ENCODE measurements around the gene SLC30A4. TPM values are rescaled to one million over a fixed set of nuclear protein-coding genes. Genes with fewer than 3 reads are reported as not detected.

The SLC30A4 gene
- total RNA-seq, 4 donors from 2014 or later, result 11.7 to 69.3 (median 16.0) TPM

DNA sequence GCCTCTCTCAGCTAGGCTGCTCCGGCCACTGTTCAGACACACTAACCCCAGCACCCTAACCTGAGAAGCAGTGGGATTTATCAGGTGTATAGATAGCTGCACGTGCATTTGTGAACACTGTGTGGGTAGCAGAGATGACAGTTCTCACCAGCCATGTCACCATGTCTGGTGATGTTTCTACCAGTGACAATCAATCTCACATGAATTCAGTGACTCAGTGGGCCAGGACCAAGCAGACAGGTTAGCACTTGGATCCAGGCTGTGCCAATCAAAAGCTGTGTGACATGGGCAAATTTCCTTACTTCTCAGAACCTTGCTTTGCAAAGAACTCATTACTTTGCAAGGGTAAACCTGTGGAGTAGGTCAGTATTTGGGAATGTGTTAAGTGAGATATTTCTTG, 78.9 kb downstream of the SLC30A4 start:
- H3K4me1 ChIP-seq, result peaks cover 18 to 63% (median 52%) of the 10 kb centered on the region in 4 donors
- in situ Hi-C loops (cut with MboI; ENCODE audit: low pct_ligation_motif_present in 1 of 4, low pct_unique_long_range_greater_than_20kb in 1 of 4, low sequenced_read_pairs in 3 of 4) (no loop called here), intact Hi-C loops (cut with DNase I; ENCODE audit: low total_unique reads) (no loop called here)
- H3K36me3 ChIP-seq, result no peaks in the 10 kb centered on the region
- H3K27ac ChIP-seq, result no peak overlapping the region
- H3K27me3 ChIP-seq, result no peaks in the 10 kb centered on the region
- no peak overlapping the region for H3K4me3 ChIP-seq
- no peaks in the 10 kb centered on the region for H3K9me3 ChIP-seq
- TF ChIP-seq, protein P1, sequence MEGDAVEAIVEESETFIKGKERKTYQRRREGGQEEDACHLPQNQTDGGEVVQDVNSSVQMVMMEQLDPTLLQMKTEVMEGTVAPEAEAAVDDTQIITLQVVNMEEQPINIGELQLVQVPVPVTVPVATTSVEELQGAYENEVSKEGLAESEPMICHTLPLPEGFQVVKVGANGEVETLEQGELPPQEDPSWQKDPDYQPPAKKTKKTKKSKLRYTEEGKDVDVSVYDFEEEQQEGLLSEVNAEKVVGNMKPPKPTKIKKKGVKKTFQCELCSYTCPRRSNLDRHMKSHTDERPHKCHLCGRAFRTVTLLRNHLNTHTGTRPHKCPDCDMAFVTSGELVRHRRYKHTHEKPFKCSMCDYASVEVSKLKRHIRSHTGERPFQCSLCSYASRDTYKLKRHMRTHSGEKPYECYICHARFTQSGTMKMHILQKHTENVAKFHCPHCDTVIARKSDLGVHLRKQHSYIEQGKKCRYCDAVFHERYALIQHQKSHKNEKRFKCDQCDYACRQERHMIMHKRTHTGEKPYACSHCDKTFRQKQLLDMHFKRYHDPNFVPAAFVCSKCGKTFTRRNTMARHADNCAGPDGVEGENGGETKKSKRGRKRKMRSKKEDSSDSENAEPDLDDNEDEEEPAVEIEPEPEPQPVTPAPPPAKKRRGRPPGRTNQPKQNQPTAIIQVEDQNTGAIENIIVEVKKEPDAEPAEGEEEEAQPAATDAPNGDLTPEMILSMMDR (IDR thresholded peaks at IDR 0.05), result no peak
- TF ChIP-seq POLR2A (IDR thresholded peaks at IDR 0.05) (no peak), EP300 (IDR thresholded peaks at IDR 0.05; ENCODE audit: low read depth) (no peak), POLR2AphosphoS5 (IDR thresholded peaks at IDR 0.05) (no peak)
- no peak for DNase-seq
- WGBS, 2 donors (ENCODE audit: low coverage in 1 of 2), result 80 to 88% methylated on average over 1 to 2 of the region's 2 CpGs

DNA sequence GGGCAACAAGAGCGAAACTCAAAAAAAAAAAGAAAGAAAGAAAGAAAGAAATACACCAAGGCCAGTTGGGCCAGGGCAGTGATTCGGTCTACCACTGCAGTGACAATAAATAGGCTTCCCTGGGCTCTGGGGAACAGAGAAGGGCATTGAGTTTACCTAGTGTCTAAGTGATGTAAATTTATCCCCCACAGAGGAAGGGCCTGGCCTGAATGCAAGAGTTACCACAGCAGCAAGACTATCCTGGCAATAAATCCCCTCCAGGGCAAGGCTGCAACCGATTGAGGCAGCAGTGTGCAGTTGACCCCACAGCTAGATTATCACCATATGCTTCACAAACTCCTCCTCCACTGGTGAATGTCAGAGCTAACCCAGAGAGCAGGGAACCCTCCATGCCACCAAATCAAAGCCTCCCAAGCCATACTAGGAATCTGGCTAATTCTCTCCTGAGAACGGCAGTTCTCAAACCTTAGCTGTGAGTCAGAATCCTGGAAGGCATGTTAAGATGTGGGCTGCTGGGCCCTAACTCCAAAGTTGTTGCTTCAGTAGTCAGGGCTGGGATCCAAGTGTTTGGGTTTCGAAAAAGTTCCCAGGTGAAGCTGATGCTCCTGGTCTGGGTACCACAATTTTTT, 79.9 kb downstream of the SLC30A4 start:
- Histone ChIP-seq H3K36me3 (no peaks in the 10 kb centered on the region), H3K9me3 (no peaks in the 10 kb centered on the region), H3K4me3 (no peak overlapping the region), H3K27me3 (no peaks in the 10 kb centered on the region), H3K27ac (peak overlapping the region; percentile 81 to 84 (median 82)), H3K4me1 (peaks cover 18 to 60% (median 46%) of the 10 kb centered on the region in 4 donors)
- DNase-seq, result no peak
- WGBS, 2 donors (ENCODE audit: low coverage in 1 of 2), result 62 to 75% methylated on average over 2 to 5 of the region's 5 CpGs
- TF ChIP-seq EP300 (IDR thresholded peaks at IDR 0.05; ENCODE audit: low read depth), result no peak
- no peak for TF ChIP-seq POLR2A (IDR thresholded peaks at IDR 0.05)
- TF ChIP-seq POLR2AphosphoS5 (IDR thresholded peaks at IDR 0.05), result no peak
- TF ChIP-seq, protein P1 (IDR thresholded peaks at IDR 0.05), result no peak
- intact Hi-C loops (cut with DNase I; ENCODE audit: low total_unique reads), result no loop called here
- in situ Hi-C loops (cut with MboI; ENCODE audit: low pct_ligation_motif_present in 1 of 4, low pct_unique_long_range_greater_than_20kb in 1 of 4, low sequenced_read_pairs in 3 of 4), result no loop called here

DNA sequence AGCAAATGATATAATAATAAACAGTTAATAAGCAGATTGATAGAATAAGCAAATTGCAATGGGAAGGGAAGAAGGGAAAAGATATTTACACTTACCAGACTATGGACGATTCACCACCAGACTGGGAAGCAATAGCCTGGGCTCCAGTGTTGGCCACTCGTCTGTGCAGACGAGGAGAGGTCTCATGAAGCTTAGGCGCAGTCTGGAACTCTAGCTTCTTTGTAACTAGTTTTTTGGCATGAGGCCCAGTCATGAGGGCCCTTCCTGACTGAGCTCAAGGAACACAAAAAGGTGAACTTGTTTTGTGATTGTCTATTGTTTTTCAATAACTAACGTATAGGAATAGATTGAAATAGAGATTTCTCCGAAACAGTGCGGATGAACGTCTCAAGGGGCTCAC, 80.9 kb downstream of the SLC30A4 start:
- H3K9me3 ChIP-seq, result no peaks in the 10 kb centered on the region
- DNase-seq, result peak; percentile 77
- TF ChIP-seq, protein P1 (IDR thresholded peaks at IDR 0.05), result no peak
- TF ChIP-seq POLR2A (IDR thresholded peaks at IDR 0.05) (peak; percentile 60), POLR2AphosphoS5 (IDR thresholded peaks at IDR 0.05) (peak; percentile 67 to 79 (median 74))
- in situ Hi-C loops (cut with MboI; ENCODE audit: low pct_ligation_motif_present in 1 of 4, low pct_unique_long_range_greater_than_20kb in 1 of 4, low sequenced_read_pairs in 3 of 4), result no loop called here
- no peaks in the 10 kb centered on the region for H3K27me3 ChIP-seq
- 46 to 47% methylated on average over 8 of the region's 8 CpGs for WGBS, 2 donors (ENCODE audit: low coverage in 1 of 2)
- H3K4me3 ChIP-seq, result peak overlapping the region in 2 of 4 donors; percentile 8 to 28
- H3K36me3 ChIP-seq, result no peaks in the 10 kb centered on the region
- intact Hi-C loops (cut with DNase I; ENCODE audit: low total_unique reads), result no loop called here
- H3K4me1 ChIP-seq, result peaks cover 15 to 60% (median 45%) of the 10 kb centered on the region in 4 donors
- H3K27ac ChIP-seq, result peak overlapping the region; percentile 81 to 84 (median 82)

DNA sequence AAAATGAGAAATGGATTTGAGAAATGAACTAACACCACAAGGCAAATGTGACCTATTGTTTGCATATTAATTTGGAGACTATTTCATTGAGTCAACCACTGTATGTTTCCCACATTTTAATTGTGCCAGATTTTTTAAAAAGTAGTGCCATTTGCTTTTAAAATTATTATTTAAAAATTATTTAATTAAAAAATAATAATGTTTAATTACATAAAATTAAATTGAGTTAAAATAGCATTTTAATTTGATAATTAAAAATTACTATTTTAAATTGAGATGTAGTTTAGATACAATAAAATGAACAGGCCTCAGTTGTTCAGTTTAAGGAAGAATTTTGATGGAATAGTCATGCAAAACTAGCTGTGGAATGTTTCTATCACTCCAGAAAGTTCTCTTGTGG, 81.5 kb downstream of the SLC30A4 start:
- in situ Hi-C loops (cut with MboI; ENCODE audit: low pct_ligation_motif_present in 1 of 4, low pct_unique_long_range_greater_than_20kb in 1 of 4, low sequenced_read_pairs in 3 of 4), result no loop called here
- no peak for DNase-seq
- H3K27me3 ChIP-seq, result no peaks in the 10 kb centered on the region
- TF ChIP-seq POLR2A (IDR thresholded peaks at IDR 0.05), result no peak
- TF ChIP-seq, protein P1 (IDR thresholded peaks at IDR 0.05), result no peak
- TF ChIP-seq POLR2AphosphoS5 (IDR thresholded peaks at IDR 0.05), result no peak
- TF ChIP-seq EP300 (IDR thresholded peaks at IDR 0.05; ENCODE audit: low read depth), result no peak
- H3K36me3 ChIP-seq, result no peaks in the 10 kb centered on the region
- H3K27ac ChIP-seq, result peak overlapping the region; percentile 81 to 84 (median 82)
- no peaks in the 10 kb centered on the region for H3K9me3 ChIP-seq
- intact Hi-C loops (cut with DNase I; ENCODE audit: low total_unique reads), result no loop called here
- H3K4me3 ChIP-seq, result peak overlapping the region in 2 of 4 donors; percentile 22 to 28
- peaks cover 10 to 60% (median 45%) of the 10 kb centered on the region in 4 donors for H3K4me1 ChIP-seq

All from transverse colon (tissue), 4 donors.